Liver (tissue), 9 donors: Measurements from ENCODE around the gene MMRN1. TPM values are rescaled to one million over a fixed set of nuclear protein-coding genes. Genes with fewer than 3 reads are reported as not detected.

ENCODE experiments used
- DNase-seq: peaks from one replicate; pipeline ENCODE4 v3.0.0-alpha.2; 2017; ENCODE audit warnings: low spot score
- H3K27ac ChIP-seq, 2 donors: one replicate each; pipeline ENCODE4 v1.7.0; 2013; ENCODE audit warnings: inconsistent platforms in 2 of 2, low read length in 2 of 2, control low read depth in 1 of 2, low read depth in 1 of 2, mild to moderate bottlenecking in 1 of 2
- H3K27me3 ChIP-seq, 4 donors: one replicate each; pipeline versions ENCODE4 v1.6.1 to v1.7.0; 2013; ENCODE audit warnings: low read length in 3 of 4, inconsistent platforms in 1 of 4, mild to moderate bottlenecking in 1 of 4, moderate library complexity in 1 of 4; ENCODE audit not compliant: control insufficient read depth in 4 of 4, insufficient read depth in 4 of 4
- H3K36me3 ChIP-seq, 4 donors: one replicate each; pipeline versions ENCODE4 v1.6.1 to v1.7.0; 2013; ENCODE audit warnings: low read length in 3 of 4, mild to moderate bottlenecking in 3 of 4, low read depth in 1 of 4, moderate library complexity in 1 of 4; ENCODE audit not compliant: control insufficient read depth in 4 of 4, insufficient read depth in 3 of 4
- H3K4me1 ChIP-seq, 4 donors: one replicate each; pipeline versions ENCODE4 v1.6.1 to v1.7.0; 2013; ENCODE audit warnings: low read length in 3 of 4, mild to moderate bottlenecking in 3 of 4, moderate library complexity in 1 of 4; ENCODE audit not compliant: control insufficient read depth in 4 of 4, insufficient read depth in 4 of 4
- H3K4me3 ChIP-seq, 3 donors: one replicate each; pipeline versions ENCODE4 v1.6.1 to v1.7.0; 2013; ENCODE audit warnings: low read length in 3 of 3, control low read depth in 1 of 3, low read depth in 1 of 3, mild to moderate bottlenecking in 1 of 3
- H3K9ac ChIP-seq, 2 donors: one replicate each; pipeline ENCODE4 v1.7.0; 2013; ENCODE audit warnings: low read length in 2 of 2, mild to moderate bottlenecking in 2 of 2, moderate library complexity in 2 of 2, control low read depth in 1 of 2, low read depth in 1 of 2
- H3K9me3 ChIP-seq, 4 donors: one replicate each; pipeline versions ENCODE4 v1.6.1 to v1.7.0; 2013; ENCODE audit warnings: low read length in 3 of 4; ENCODE audit not compliant: control insufficient read depth in 4 of 4
- ATF3 ChIP-seq: IDR thresholded peaks from 2 replicates; pipeline ENCODE4 v1.6.1; 2016; ENCODE audit warnings: antibody characterized with exemption
- CTCF ChIP-seq: fragments of 150-350 bp; IDR thresholded peaks from 2 replicates; pipeline ENCODE4 v1.5.1; 2017; ENCODE audit warnings: improper control_type of control experiment, low read depth, low read length; ENCODE audit not compliant: missing input control
- EGR1 ChIP-seq, 2 donors: IDR thresholded peaks; 2 replicates each; pipeline ENCODE4 v1.6.1; 2016 to 2018; ENCODE audit warnings: antibody characterized with exemption in 2 of 2, low read depth in 2 of 2
- FOXA1 ChIP-seq: IDR thresholded peaks from 2 replicates; pipeline ENCODE4 v1.6.1; 2016; ENCODE audit warnings: antibody characterized with exemption
- FOXA2 ChIP-seq: IDR thresholded peaks from 2 replicates; pipeline ENCODE4 v1.6.1; 2016; ENCODE audit warnings: antibody characterized with exemption
- GABPA ChIP-seq, 2 donors: IDR thresholded peaks in 1 of 2; conservative IDR thresholded peaks in 1 of 2; 2 replicates each; pipeline ENCODE4 v1.6.1; 2016; ENCODE audit warnings: antibody characterized with exemption in 2 of 2, mild to moderate bottlenecking in 1 of 2, moderate library complexity in 1 of 2
- HNF4A ChIP-seq, 2 donors: conservative IDR thresholded peaks; 2 replicates each; pipeline ENCODE4 v1.6.1; 2016; ENCODE audit warnings: antibody characterized with exemption in 2 of 2, mild to moderate bottlenecking in 2 of 2
- HNF4G ChIP-seq: IDR thresholded peaks from 2 replicates; pipeline ENCODE4 v1.6.1; 2016; ENCODE audit warnings: antibody characterized with exemption
- NR2F2 ChIP-seq: IDR thresholded peaks from 2 replicates; pipeline ENCODE4 v1.6.1; 2016; ENCODE audit warnings: antibody characterized with exemption
- RAD21 ChIP-seq, 2 donors: IDR thresholded peaks; 2 replicates each; pipeline ENCODE4 v1.6.1; 2016; ENCODE audit warnings: antibody characterized with exemption in 2 of 2, mild to moderate bottlenecking in 2 of 2
- REST ChIP-seq: IDR thresholded peaks from 2 replicates; pipeline ENCODE4 v1.6.1; 2016; ENCODE audit warnings: antibody characterized with exemption, mild to moderate bottlenecking
- TAF1 ChIP-seq: conservative IDR thresholded peaks from 2 replicates; pipeline ENCODE4 v1.6.1; 2016; ENCODE audit warnings: antibody characterized with exemption, mild to moderate bottlenecking
- YY1 ChIP-seq: IDR thresholded peaks from 2 replicates; pipeline ENCODE4 v1.6.1; 2016; ENCODE audit warnings: antibody characterized with exemption, mild to moderate bottlenecking
- ZBTB33 ChIP-seq: IDR thresholded peaks from 2 replicates; pipeline ENCODE4 v1.6.1; 2016; ENCODE audit warnings: antibody characterized with exemption
- WGBS: extraction: QIAGEN DNeasy Blood & Tissue Kit; methylation state at CpG from one replicate; pipeline ENCODE4 v1.1.7; 2013; 5-methylcytosine and 5-hydroxymethylcytosine counted together
- polyA plus RNA-seq, 2 donors: library from polyadenylated mRNA; stranded (reverse) in 1 of 2; unstranded in 1 of 2; fragments of 200-250 nt in 1 of 2; fragments of >200 nt in 1 of 2; fragmentation: Nextera tagmentation in 1 of 2; extraction: Ambion mirVana in 1 of 2; gene quantifications; one replicate each; pipeline versions ENCODE4 v1.2.1 to v1.2.3, GENCODE V29; 2013 to 2015
- total RNA-seq, 2 donors: library from RNA; depleted of rRNA; stranded (reverse); fragments of >200 nt; gene quantifications; one replicate each; pipeline ENCODE4 v1.2.3, GENCODE V29; 2014
- donor health status: healthy.
- donor health status: healthy.
- donor health status: healthy.
- donor health status: healthy.
- donor health status: healthy.

MMRN1 gene
- total and polyA plus RNA-seq, 4 donors, result 4.4 to 15.6 (median 10.2) TPM

GRCh38 chr4:89904524-89904923 is 9.9 kb downstream of the MMRN1 start (continued):
- no peak for TF ChIP-seq CTCF
- no peak for TF ChIP-seq NR2F2

GRCh38 chr4:89906316-89906715 is 11.7 kb downstream of the MMRN1 start:
- no peak for DNase-seq
- no peak overlapping the region for H3K9ac ChIP-seq
- no peaks in the 10 kb centered on the region for H3K36me3 ChIP-seq
- no peak overlapping the region for H3K27ac ChIP-seq
- H3K27me3 ChIP-seq, result peaks cover 0 to 6% (median 0%) of the 10 kb centered on the region in 4 donors
- H3K4me3 ChIP-seq, result no peak overlapping the region
- H3K4me1 ChIP-seq, result no peaks in the 10 kb centered on the region
- TF ChIP-seq TAF1 (no peak), YY1 (no peak), GABPA (IDR thresholded peaks at IDR 0.05 in 1 of 2, conservative IDR thresholded peaks at IDR 0.05 in 1 of 2) (no peak), HNF4A (conservative IDR thresholded peaks at IDR 0.05) (no peak), REST (no peak), HNF4G (no peak), FOXA1 (no peak), EGR1 (IDR thresholded peaks at IDR 0.05; ENCODE audit: low read depth in 2 of 2) (no peak), ATF3 (no peak), RAD21 (IDR thresholded peaks at IDR 0.05) (no peak)
- no peaks in the 10 kb centered on the region for H3K9me3 ChIP-seq

- no peaks in the 10 kb centered on the region for H3K9me3 ChIP-seq
- no peaks in the 10 kb centered on the region for H3K4me1 ChIP-seq
- no peak overlapping the region for H3K27ac ChIP-seq
- H3K4me3 ChIP-seq, result no peak overlapping the region
- H3K36me3 ChIP-seq, result no peaks in the 10 kb centered on the region
- DNase-seq, result no peak
- peaks cover 0 to 6% (median 0%) of the 10 kb centered on the region in 4 donors for H3K27me3 ChIP-seq
- no peak overlapping the region for H3K9ac ChIP-seq
- no peak for TF ChIP-seq FOXA2
- no peak for TF ChIP-seq ATF3
- no peak for TF ChIP-seq ZBTB33
- WGBS, result 77% methylated on average over 1 of the region's 1 CpG
Measured at GRCh38 chr4:89906777-89907521, 12.3 kb downstream of the MMRN1 start.
